Ishikawa (cell line): ENCODE measurements around the gene MEF2A.

ENCODE experiments used
- CEBPB ChIP-seq: IDR thresholded peaks from 2 replicates; pipeline ENCODE4 v1.6.1; 2012
- EGR1 ChIP-seq: IDR thresholded peaks from 2 replicates; pipeline ENCODE4 v1.6.1; 2012
- RAD21 ChIP-seq: IDR thresholded peaks from 2 replicates; pipeline ENCODE4 v1.6.1; 2012; ENCODE audit warnings: low read depth
- REST ChIP-seq: IDR thresholded peaks from 2 replicates; pipeline ENCODE4 v1.6.1; 2012; ENCODE audit warnings: low read depth, mild to moderate bottlenecking
- TAF1 ChIP-seq: IDR thresholded peaks from 2 replicates; pipeline ENCODE4 v1.6.1; 2012; ENCODE audit warnings: low read depth, mild to moderate bottlenecking
- YY1 ChIP-seq: IDR thresholded peaks from 2 replicates; pipeline ENCODE4 v1.6.1; 2012; ENCODE audit warnings: low read depth

DNA sequence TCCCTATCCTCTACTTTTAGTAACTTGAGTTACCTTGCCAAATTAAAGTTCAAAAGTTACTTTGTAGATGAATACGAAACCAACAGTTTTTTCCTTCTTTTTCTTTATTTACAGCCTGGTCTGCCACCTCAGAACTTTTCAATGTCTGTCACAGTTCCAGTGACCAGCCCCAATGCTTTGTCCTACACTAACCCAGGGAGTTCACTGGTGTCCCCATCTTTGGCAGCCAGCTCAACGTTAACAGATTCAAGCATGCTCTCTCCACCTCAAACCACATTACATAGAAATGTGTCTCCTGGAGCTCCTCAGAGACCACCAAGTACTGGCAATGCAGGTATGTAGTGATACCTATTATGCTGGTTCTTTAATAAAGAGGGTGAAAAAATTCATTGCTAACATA lies 108.5 kb downstream of the MEF2A start:
- TF ChIP-seq YY1 (no peak), EGR1 (no peak), CEBPB (no peak), TAF1 (no peak), RAD21 (no peak), REST (no peak)
